HG02943 (cell line): ENCODE data around the gene EPHB1.
"Not testable (repeated sequence)": the region's sequence is repeated elsewhere in the genome, so short reads cannot be mapped to it uniquely, and the experiment has no call there.

Source experiments
- ATAC-seq: cut with Tn5 transposase; IDR thresholded peaks from one replicate; pipeline ENCODE4 v1.9.1; 2021; ENCODE audit warnings: mild to moderate bottlenecking, low read depth, moderate library complexity; ENCODE audit not compliant: unreplicated experiment

The EPHB1 gene

GRCh38 chr3:135023996-135024658, 229.1 kb downstream of the EPHB1 start:
- ATAC-seq = no peak

- not testable (repeated sequence) for ATAC-seq
Measured at GRCh38 chr3:135030768-135031615, 235.9 kb downstream of the EPHB1 start.

GRCh38 chr3:135033737-135034136, 238.7 kb downstream of the EPHB1 start:
- no peak for ATAC-seq

GRCh38 chr3:135034291-135034768, 239.3 kb downstream of the EPHB1 start:
- no peak for ATAC-seq

DNA sequence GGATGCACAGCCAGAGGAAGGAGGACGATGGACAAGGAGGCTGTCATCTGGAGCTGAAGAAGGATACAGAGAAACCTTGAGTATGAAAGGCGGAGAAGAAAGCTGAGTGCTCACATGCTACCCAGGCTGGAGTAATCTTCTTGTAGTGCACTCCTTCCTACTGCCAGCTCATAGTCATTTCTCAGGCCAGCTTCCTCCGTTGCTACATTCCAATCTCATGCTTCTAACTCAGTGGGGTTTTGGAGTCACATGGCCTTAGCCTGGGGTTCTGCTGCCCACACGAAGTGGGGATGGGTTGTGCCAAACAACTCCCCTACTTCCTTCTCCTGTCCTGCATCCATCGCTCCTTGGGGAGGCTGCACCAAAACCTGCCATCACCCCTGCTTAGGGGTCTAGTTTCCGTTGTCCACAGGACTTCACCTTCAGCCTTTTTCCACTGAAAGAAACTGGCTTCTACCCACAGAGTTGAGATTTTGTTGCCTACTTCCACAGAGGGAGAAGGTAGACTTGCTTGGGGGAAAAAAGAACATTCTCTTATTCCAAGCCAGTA, 239.9 kb downstream of the EPHB1 start:
- ATAC-seq = no peak

DNA sequence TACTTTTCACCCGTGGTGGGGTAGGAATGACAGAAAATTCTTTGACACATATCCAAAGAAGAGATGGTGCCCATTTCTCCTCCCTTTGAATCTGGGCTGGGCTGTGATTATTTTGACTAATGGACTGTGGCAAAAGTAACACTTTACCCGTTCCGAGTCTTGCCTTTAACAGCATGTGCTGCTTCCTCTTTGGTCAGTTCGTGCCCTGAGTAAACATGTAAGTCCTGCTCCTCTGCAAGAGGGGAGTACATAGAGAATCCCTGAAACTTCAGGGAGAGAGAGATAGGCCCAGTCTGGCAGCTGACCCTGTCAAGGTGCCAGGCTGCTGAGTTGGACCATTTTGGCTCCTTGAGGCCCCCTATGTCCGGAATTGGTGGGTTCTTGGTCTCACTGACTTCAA, 243.1 kb downstream of the EPHB1 start:
- ATAC-seq = no peak

DNA sequence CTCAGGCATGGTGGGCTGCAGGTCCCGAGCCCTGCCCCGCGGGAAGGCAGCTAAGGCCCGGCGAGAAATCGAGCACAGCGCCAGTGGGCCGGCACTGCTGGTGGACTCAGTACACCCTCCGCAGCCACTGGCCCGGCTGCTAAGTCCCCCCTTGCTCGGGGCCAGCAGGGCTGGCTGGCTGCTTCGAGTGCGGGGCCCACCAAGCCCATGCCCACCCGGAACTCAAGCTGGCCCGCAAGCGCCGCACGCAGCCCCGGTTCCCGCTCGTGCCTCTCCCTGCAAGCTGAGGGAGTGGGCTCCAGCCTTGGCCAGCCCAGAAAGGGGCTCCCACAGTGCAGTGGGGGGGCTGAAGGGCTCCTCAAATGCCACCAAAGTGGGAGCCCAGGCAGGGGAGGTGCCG, 244.5 kb downstream of the EPHB1 start:
- not testable (repeated sequence) for ATAC-seq

GRCh38 chr3:135040321-135041240, 245.5 kb downstream of the EPHB1 start:
- ATAC-seq = no peak

DNA sequence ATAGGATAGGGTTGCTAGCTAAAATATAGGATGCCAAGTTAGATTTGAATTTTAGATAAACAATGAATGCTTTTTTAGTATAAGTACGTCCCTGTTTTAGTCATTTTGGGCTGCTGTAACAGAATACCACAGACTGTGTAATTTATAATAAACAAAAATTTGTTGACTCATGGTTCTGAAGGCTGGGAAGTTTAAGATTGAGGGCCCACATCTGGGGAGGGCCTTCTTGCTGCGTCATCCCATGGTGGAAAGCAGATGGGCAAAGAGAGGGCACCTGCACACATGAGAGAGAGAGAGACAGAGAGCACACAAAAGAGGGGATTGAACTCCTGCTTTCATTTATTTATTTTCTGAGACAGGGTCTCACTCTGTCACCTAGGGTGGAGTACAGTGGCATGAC, 246.5 kb downstream of the EPHB1 start:
- no peak for ATAC-seq

GRCh38 chr3:135047061-135047460, 252.0 kb downstream of the EPHB1 start:
- ATAC-seq = no peak

DNA sequence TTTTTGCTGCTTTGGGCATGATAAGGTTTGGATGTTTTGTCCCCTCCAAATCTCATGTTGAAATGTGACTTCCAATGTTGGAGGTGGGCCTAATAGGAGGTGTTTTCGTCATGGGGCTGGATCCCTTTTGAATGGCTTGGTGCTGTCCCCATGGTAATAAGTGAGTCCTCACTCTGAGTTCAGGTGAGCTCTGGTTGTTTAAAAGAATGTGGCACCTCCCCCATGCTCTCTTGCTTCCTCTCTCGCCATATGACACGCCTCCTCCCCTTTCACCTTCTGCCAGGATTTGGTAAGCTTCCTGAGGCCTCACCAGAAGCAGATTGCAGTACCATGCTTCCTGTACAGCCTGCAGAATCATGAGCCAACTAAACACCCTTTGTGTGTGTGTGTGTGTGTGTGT, 255.5 kb downstream of the EPHB1 start:
- no peak for ATAC-seq

DNA sequence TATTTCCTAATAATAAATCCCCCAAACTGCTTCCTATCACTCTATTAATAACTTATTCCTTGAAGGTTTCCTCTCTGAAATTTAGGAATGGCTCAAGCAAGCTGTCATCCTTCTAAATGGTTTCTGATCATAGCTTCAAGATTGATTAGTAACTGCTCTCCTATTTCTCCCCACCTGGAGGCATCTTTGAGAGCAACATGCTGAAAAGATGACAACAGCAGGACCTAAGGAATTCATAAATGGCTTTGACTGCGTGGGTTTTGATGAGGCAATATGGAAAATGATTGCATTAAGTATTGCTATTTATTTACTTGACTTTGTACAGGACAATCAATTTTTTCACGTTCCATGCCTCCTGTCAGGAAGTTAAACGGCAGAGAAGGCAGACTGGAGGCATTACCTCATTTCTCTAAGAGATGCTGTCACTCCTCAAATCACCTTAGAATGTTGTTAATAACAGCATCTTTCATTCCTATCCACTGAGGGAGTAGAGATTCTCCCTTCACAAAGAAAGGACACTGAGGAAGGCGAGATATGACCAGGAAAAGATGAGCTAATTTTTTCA, 256.4 kb downstream of the EPHB1 start:
- ATAC-seq = no peak

DNA sequence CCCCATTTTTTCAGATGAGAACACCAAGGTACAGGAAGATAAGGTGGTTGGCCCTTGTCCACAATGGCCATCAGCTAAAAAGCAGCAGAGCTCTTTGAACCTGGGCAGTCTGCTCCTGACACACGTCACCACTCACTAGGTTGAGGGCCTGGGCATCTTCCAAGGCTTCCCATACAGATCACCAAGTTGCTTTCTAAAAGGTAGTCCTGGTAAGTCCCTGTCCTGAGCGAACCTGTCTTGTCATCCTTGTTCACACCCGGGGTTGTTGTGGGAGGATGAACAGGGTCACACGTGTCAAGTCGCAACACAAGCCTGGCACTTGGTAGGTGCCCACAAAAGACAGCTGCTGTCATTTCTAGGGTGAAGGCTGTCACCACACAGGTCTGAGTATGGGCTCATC, 260.4 kb downstream of the EPHB1 start:
- ATAC-seq = no peak

DNA sequence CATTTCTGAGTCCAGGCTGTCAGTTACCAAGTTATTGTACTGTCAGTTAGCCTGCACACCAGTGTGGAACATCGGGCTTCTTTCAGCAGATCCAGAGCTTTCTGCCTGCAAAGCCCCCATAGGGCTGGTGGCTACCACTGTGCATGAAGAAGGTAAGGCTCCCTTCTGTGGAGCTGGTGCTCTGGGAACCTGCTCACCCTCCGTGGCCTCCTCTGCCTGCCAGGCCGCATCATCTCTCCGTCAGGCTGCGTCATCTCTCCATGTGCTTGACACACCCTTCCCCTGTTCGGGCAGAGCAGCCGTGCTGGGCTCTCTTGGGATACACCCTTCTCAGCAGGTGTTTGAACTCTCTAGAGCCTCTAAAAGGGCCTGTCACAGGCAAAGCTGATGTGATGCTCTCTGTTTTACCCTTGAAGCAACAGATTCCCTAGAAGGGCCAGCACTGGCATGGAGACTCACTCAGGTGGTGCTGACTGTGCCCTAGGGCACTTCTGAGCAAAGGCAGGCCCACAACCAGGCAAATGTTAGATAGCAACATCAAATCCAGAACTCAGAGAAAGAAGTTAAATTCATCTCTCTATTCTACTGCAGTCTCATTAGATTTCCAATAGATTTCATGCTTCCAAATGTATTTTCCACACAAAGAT, 261.1 kb downstream of the EPHB1 start:
- no peak for ATAC-seq

DNA sequence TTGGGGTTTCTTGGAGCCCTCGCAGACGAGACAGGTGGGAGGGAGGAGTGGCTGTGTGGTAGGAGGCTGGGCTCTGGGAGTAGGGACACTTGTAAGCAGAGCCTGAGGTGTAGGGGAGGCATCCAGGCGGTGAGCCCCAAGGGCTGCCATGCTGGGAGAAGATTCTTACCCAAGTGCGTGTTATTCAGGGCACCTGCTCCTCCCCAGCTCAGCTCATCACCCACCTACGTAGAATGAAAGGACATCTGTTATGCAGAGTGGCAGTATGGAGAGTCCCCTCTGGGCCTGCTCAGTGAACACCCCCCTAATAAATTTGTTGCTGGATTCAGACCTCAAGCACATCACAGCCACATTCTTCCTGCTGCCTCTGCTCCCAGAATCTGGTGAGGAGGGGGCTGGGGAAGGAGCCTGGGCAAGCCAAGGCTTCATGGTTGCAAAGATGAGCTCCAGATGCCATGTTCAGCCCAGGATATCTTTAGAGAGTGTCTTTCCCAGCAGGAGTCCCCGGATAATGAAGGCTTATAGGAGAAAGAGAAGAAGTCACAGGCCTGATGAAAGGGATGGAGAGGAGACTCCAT, 261.8 kb downstream of the EPHB1 start:
- ATAC-seq = no peak

- ATAC-seq = no peak
Measured at GRCh38 chr3:135057996-135058395, 262.9 kb downstream of the EPHB1 start.

DNA sequence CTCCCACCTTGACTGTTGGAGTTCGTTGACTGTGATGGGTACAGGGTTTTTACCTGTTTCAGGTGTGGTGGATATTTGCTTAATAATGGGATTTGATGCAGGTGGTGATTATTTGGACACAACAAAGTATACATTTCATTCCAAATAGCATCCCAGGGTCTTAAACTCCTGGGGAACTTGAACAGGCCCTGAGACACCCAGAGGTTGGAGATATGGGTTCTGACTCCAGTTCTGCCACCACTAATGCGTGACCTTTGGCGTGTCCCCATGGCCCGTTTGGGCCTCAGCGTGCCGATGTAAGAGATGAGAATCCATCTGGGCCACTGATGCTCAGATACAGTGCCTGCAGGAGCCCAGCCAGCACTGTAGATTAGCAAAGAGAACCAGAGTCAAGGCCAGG, 264.5 kb downstream of the EPHB1 start:
- no peak for ATAC-seq

GRCh38 chr3:135066844-135067727, 272.0 kb downstream of the EPHB1 start:
- ATAC-seq = not testable (repeated sequence)
